T-helper 2 cell treated with Interferon-gamma antibody and Interleukin-4, amounts not matched to agents 5 μg/mL and 100 μg/mL, for 36 hours (primary cell): ENCODE measurements around the gene SRP54.
"Not testable (repeated sequence)": the region's sequence is repeated elsewhere in the genome, so short reads cannot be mapped to it uniquely, and the experiment has no call there.

Experiments used
- DNase-seq: peaks from one replicate; pipeline ENCODE4 v3.0.0; 2021; ENCODE audit warnings: low spot score
- H3K27ac Mint-ChIP-seq: one replicate; pipeline ENCODE4 v1.8.0; 2021; ENCODE audit warnings: mild to moderate bottlenecking, mixed read lengths
- H3K27me3 Mint-ChIP-seq: one replicate; pipeline ENCODE4 v1.8.0; 2021; ENCODE audit warnings: low read depth, mixed read lengths
- H3K36me3 Mint-ChIP-seq: one replicate; pipeline ENCODE4 v1.8.0; 2021; ENCODE audit warnings: low read depth, mixed read lengths
- H3K4me1 Mint-ChIP-seq: one replicate; pipeline ENCODE4 v1.8.0; 2021; ENCODE audit warnings: low read depth, mixed read lengths
- H3K4me3 Mint-ChIP-seq: one replicate; pipeline ENCODE4 v1.8.0; 2022; ENCODE audit warnings: mild to moderate bottlenecking, moderate library complexity, mixed read lengths
- H3K9me3 Mint-ChIP-seq: one replicate; pipeline ENCODE4 v1.8.0; 2021; ENCODE audit warnings: mixed read lengths

The SRP54 gene

DNA sequence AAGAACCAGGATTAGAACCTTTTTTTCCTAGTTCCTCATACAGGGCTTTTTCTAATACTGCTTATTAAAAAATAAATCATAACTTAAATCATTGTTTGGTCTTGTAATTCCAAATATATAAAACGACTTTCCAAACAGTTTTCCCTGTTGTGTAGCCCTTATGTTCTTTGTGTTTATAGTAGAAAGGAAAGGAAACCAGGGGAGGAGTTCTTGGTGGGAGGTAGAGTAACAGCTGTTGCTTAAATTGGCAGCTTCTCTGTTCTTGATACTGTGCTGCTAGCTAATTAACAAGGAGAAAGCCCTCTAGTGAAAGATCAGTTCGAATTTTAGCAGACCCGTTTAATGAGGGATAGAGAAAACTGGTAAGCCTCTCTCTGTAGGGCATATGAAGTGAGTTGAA, 15.0 kb downstream of the SRP54 start:
- H3K9me3 Mint-ChIP-seq, result no peaks in the 10 kb centered on the region
- H3K27me3 Mint-ChIP-seq, result no peaks in the 10 kb centered on the region
- H3K4me3 Mint-ChIP-seq, result no peak overlapping the region
- no peak for DNase-seq
- no peak overlapping the region for H3K27ac Mint-ChIP-seq
- H3K4me1 Mint-ChIP-seq, result peaks cover 14% of the 10 kb centered on the region
- H3K36me3 Mint-ChIP-seq, result peaks cover 20% of the 10 kb centered on the region

DNA sequence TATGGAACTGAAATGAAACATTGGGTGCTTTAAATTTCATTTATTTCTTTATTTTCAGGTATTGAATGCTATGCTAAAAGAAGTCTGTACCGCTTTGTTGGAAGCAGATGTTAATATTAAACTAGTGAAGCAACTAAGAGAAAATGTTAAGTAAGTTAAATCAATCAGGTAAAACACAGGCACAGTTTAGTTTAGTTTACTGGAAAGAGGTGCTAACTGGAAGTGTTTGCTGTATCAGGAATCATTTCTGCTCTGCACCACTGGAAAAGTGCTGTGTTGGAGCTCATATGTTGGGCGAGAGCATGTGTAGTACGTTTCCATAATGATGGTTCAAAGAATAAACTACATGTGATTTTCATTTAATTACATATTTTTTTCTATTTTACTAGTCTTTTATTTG, 16.7 kb downstream of the SRP54 start:
- H3K27me3 Mint-ChIP-seq, result no peaks in the 10 kb centered on the region
- H3K9me3 Mint-ChIP-seq, result no peaks in the 10 kb centered on the region
- DNase-seq, result no peak
- H3K36me3 Mint-ChIP-seq, result peaks cover 27% of the 10 kb centered on the region
- no peak overlapping the region for H3K4me3 Mint-ChIP-seq
- H3K27ac Mint-ChIP-seq, result no peak overlapping the region
- H3K4me1 Mint-ChIP-seq, result peaks cover 10% of the 10 kb centered on the region

- Mint-ChIP-seq H3K27ac (no peak overlapping the region), H3K9me3 (no peaks in the 10 kb centered on the region), H3K36me3 (peaks cover 32% of the 10 kb centered on the region), H3K4me3 (no peak overlapping the region), H3K4me1 (peaks cover 3% of the 10 kb centered on the region), H3K27me3 (no peaks in the 10 kb centered on the region)
- DNase-seq, result no peak
Measured at GRCh38 chr14:35001621-35002020, 18.8 kb downstream of the SRP54 start.

GRCh38 chr14:35004839-35005238, 22.0 kb downstream of the SRP54 start:
- no peaks in the 10 kb centered on the region for H3K9me3 Mint-ChIP-seq
- H3K27ac Mint-ChIP-seq, result no peak overlapping the region
- peaks cover 41% of the 10 kb centered on the region for H3K36me3 Mint-ChIP-seq
- no peak for DNase-seq
- H3K27me3 Mint-ChIP-seq, result no peaks in the 10 kb centered on the region
- no peaks in the 10 kb centered on the region for H3K4me1 Mint-ChIP-seq
- H3K4me3 Mint-ChIP-seq, result no peak overlapping the region

- Mint-ChIP-seq H3K9me3 (no peaks in the 10 kb centered on the region), H3K27ac (no peak overlapping the region), H3K36me3 (peaks cover 49% of the 10 kb centered on the region), H3K4me3 (no peak overlapping the region), H3K27me3 (no peaks in the 10 kb centered on the region), H3K4me1 (no peaks in the 10 kb centered on the region)
- DNase-seq, result no peak
Measured at GRCh38 chr14:35016568-35016967, 33.8 kb downstream of the SRP54 start.

DNA sequence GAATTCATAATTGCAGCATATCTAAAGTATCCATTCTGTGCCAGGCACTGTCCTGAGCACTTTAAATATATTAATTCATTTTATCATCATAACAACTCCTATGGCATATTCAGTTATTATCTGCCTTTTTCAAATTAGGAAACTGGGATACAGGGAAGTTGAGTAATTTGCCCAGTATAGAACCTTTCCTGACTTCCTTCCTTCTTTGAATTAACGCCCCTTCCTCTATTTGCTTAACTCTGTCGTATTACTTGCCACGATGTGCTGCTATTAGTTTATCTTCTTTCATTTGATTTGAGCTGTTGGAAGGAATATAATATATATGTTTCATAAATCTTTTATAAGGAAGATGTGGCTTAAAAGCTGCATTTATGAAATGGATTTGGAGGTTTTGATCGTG, 37.9 kb downstream of the SRP54 start:
- DNase-seq, result no peak
- Mint-ChIP-seq H3K36me3 (peaks cover 50% of the 10 kb centered on the region), H3K4me1 (no peaks in the 10 kb centered on the region), H3K4me3 (no peak overlapping the region), H3K9me3 (no peaks in the 10 kb centered on the region), H3K27ac (no peak overlapping the region), H3K27me3 (no peaks in the 10 kb centered on the region)

- Mint-ChIP-seq H3K27me3 (no peaks in the 10 kb centered on the region), H3K4me3 (no peak overlapping the region), H3K36me3 (peaks cover 48% of the 10 kb centered on the region), H3K27ac (no peak overlapping the region), H3K9me3 (peaks cover 3% of the 10 kb centered on the region), H3K4me1 (no peaks in the 10 kb centered on the region)
- DNase-seq, result no peak
Measured at GRCh38 chr14:35028435-35028834, 45.6 kb downstream of the SRP54 start.

GRCh38 chr14:35032562-35032961, 49.8 kb downstream of the SRP54 start:
- H3K4me1 Mint-ChIP-seq, result no peaks in the 10 kb centered on the region
- peaks cover 25% of the 10 kb centered on the region for H3K9me3 Mint-ChIP-seq
- H3K36me3 Mint-ChIP-seq, result peaks cover 49% of the 10 kb centered on the region
- no peak overlapping the region for H3K4me3 Mint-ChIP-seq
- no peak for DNase-seq
- H3K27me3 Mint-ChIP-seq, result no peaks in the 10 kb centered on the region
- H3K27ac Mint-ChIP-seq, result no peak overlapping the region

DNA sequence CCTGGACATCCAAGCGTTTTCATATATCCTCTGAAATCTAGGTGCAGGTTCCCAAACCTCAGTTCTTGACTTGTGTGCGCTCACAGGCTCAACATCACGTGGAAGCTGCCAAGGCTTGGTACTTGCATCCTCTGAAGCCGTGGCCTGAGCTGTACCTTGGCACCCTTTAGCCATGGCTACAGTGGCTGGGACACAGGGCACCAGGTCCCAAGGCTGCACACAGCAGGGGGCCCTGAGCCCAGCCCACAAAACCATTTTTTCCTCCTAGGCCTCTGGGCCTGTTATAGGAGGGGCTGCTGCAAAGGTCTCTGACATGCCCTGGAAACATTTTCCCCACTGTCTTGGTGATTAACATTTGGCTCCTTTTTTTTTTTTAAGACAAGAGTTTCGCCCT, 51.6 kb downstream of the SRP54 start:
- no peaks in the 10 kb centered on the region for H3K27me3 Mint-ChIP-seq

DNA sequence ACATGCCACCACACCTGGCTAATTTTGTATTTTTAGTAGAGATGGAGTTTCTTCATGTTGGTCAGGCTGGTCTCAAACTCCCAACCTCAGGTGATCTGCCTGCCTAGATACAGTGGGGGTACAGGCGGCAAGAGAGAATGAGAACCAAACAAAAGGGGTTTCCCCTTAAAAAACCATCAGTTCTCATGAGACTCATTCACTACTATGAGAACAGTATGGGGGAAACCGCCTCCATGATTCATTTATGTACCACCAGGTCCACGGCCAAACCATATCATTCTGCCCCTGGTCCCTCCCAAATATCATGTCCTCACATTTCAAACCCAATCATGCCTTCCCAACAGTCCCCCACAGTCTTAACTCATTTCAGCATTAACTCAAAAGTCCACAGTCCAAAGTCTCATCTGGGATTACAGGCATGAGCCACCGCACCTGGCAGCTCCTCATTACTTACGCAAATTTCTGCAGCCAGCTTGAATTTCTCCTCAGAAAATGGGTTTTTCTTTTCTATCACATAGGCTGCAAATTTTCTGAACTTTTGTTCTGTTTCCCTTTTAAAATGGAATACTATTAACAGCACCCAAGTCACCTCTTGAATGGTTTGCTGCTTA, 52.3 kb downstream of the SRP54 start:
- Mint-ChIP-seq H3K9me3 (peaks cover 25% of the 10 kb centered on the region), H3K36me3 (peaks cover 38% of the 10 kb centered on the region)
- not testable (repeated sequence) for H3K27ac Mint-ChIP-seq, H3K27me3 Mint-ChIP-seq, H3K4me1 Mint-ChIP-seq, DNase-seq, H3K4me3 Mint-ChIP-seq

More for the DNA sequence above, 51.6 kb downstream of the SRP54 start:
- no peak overlapping the region for H3K27ac Mint-ChIP-seq
- H3K4me3 Mint-ChIP-seq, result no peak overlapping the region
- no peak for DNase-seq
- no peaks in the 10 kb centered on the region for H3K4me1 Mint-ChIP-seq
- peaks cover 38% of the 10 kb centered on the region for H3K36me3 Mint-ChIP-seq
- peaks cover 25% of the 10 kb centered on the region for H3K9me3 Mint-ChIP-seq

DNA sequence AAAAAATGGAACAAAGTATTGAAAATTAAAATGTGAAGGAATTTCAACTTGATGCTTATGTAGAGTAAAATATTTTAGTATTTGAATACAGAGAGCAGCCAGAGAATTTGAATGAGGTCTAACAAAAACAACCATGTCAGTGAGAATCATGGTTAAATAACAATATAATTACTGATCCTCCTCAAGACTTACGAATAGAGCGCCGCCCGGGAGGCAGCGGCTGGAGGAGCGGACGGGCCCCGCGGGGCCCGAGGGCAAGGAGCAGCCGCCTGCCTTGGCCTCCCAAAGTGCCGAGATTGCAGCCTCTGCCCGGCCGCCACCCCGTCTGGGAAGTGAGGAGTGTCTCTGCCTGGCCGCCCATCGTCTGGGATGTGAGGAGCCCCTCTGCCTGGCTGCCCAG, 55.5 kb downstream of the SRP54 start:
- H3K9me3 Mint-ChIP-seq, result peaks cover 24% of the 10 kb centered on the region

GRCh38 chr14:35042632-35043031, 59.8 kb downstream of the SRP54 start:
- H3K27ac Mint-ChIP-seq, result no peak overlapping the region
- H3K9me3 Mint-ChIP-seq, result no peaks in the 10 kb centered on the region
- DNase-seq, result no peak
- H3K36me3 Mint-ChIP-seq, result peaks cover under 1% of the 10 kb centered on the region
- no peak overlapping the region for H3K4me3 Mint-ChIP-seq
- peaks cover 14% of the 10 kb centered on the region for H3K4me1 Mint-ChIP-seq
- H3K27me3 Mint-ChIP-seq, result no peaks in the 10 kb centered on the region

More for the DNA sequence above, 55.5 kb downstream of the SRP54 start:
- peaks cover 23% of the 10 kb centered on the region for H3K36me3 Mint-ChIP-seq
- not testable (repeated sequence) for DNase-seq, H3K4me1 Mint-ChIP-seq, H3K4me3 Mint-ChIP-seq, H3K27me3 Mint-ChIP-seq, H3K27ac Mint-ChIP-seq

DNA sequence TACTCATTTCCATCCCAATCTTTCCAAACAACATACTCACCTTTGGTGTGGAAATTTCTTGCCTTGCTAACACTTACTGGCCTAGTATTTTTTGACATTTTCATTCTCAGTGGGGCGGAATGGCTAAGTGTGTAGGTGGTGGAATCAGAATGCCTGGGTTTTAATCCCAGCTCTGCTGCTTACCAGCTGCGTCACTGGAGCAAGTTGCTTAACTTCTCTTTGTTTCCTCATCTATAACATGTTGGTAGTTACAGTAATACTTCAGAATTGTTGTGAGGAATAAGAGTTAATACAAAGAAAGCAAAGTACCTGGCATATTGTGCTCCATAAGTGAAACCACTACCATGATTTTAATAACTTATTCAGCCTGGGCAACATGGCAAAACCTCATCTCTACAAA, 60.3 kb downstream of the SRP54 start:
- no peaks in the 10 kb centered on the region for H3K9me3 Mint-ChIP-seq
- H3K27me3 Mint-ChIP-seq, result no peaks in the 10 kb centered on the region
- H3K36me3 Mint-ChIP-seq, result peaks cover 4% of the 10 kb centered on the region
- H3K4me3 Mint-ChIP-seq, result no peak overlapping the region
- H3K27ac Mint-ChIP-seq, result no peak overlapping the region
- peaks cover 18% of the 10 kb centered on the region for H3K4me1 Mint-ChIP-seq
- no peak for DNase-seq

- peak overlapping the region; percentile 97 for H3K27ac Mint-ChIP-seq
- no peaks in the 10 kb centered on the region for H3K9me3 Mint-ChIP-seq
- peak overlapping the region; percentile 91 for H3K4me3 Mint-ChIP-seq
- DNase-seq, result no peak
- H3K4me1 Mint-ChIP-seq, result peaks cover 22% of the 10 kb centered on the region
- no peaks in the 10 kb centered on the region for H3K27me3 Mint-ChIP-seq
- H3K36me3 Mint-ChIP-seq, result peaks cover 10% of the 10 kb centered on the region
Measured at GRCh38 chr14:35044939-35045797, 62.4 kb downstream of the SRP54 start.

GRCh38 chr14:35045798-35046047, 62.9 kb downstream of the SRP54 start:
- peak overlapping the region; percentile 91 for H3K4me3 Mint-ChIP-seq
- H3K27me3 Mint-ChIP-seq, result no peaks in the 10 kb centered on the region
- peaks cover 12% of the 10 kb centered on the region for H3K36me3 Mint-ChIP-seq
- peaks cover 22% of the 10 kb centered on the region for H3K4me1 Mint-ChIP-seq
- no peaks in the 10 kb centered on the region for H3K9me3 Mint-ChIP-seq
- no peak for DNase-seq
- peak overlapping the region; percentile 97 for H3K27ac Mint-ChIP-seq
